B cell (primary cell): Measurements from ENCODE around the gene GNAI2. TPM values are rescaled to one million over a fixed set of nuclear protein-coding genes. Genes with fewer than 3 reads are reported as not detected.

Experiments
- ATAC-seq: fragments of 200-7000 bp; cut with Tn5 transposase; one replicate; pipeline ENCODE4 v1.10.0; 2021; ENCODE audit warnings: low read depth, mild to moderate bottlenecking, moderate number of reproducible peaks, moderate library complexity
- CTCF ChIA-PET: fragments of 350-600 bp; sonication (Branson Sonifier 250); formaldehyde crosslinking; loops from one replicate; lab custom pipeline; 2021; ENCODE audit warnings: antibody characterized with exemption, inconsistent platforms; lab: Charles Lee
- POLR2A ChIA-PET: fragments of 350-600 bp; sonication (Branson Sonifier 250); formaldehyde crosslinking; loops from one replicate; lab custom pipeline; 2021; ENCODE audit warnings: antibody characterized with exemption; lab: Charles Lee
- DNase-seq: peaks from one replicate; pipeline ENCODE4 v3.0.0; 2013
- H2AFZ ChIP-seq: 2 replicates; pipeline ENCODE4 v1.6.1; 2012; ENCODE audit warnings: mild to moderate bottlenecking, low read depth, low read length; ENCODE audit not compliant: insufficient read depth, poor library complexity, severe bottlenecking
- H3K27ac ChIP-seq, 2 donors: 1 replicate in 1 of 2; 2 replicates in 1 of 2; pipeline ENCODE4 v1.5.1; 2012 to 2013; ENCODE audit warnings: low read length in 2 of 2, mild to moderate bottlenecking in 2 of 2, moderate library complexity in 1 of 2
- H3K27me3 ChIP-seq, 4 experiments: fragments of 200-600 bp in 1 of 4; sonication (generic) in 1 of 4; replicated peaks in 1 of 4; 1 replicate in 2 of 4; 2 replicates in 2 of 4; pipeline versions ENCODE4 v1.6.1 to v1.7.0; 2013 to 2016; ENCODE audit warnings: low read length in 3 of 4, mild to moderate bottlenecking in 2 of 4, mixed read lengths in 1 of 4, moderate library complexity in 1 of 4; ENCODE audit not compliant: insufficient read depth in 4 of 4, control insufficient read depth in 3 of 4; ENCODE audit errors: control extremely low read depth in 1 of 4
- H3K36me3 ChIP-seq, 2 experiments: replicated peaks in 1 of 2; 1 replicate in 1 of 2; 2 replicates in 1 of 2; pipeline versions ENCODE4 v1.6.1 to v1.7.1; 2013; ENCODE audit warnings: low read length in 1 of 2; ENCODE audit not compliant: insufficient read depth in 2 of 2, control insufficient read depth in 1 of 2; ENCODE audit errors: control extremely low read depth in 1 of 2, extremely low read depth in 1 of 2
- H3K4me1 ChIP-seq, 2 donors: fragments of 200-600 bp in 1 of 2; sonication (generic) in 1 of 2; 1 replicate in 1 of 2; 2 replicates in 1 of 2; pipeline versions ENCODE4 v1.5.1 to v1.6.1; 2013 to 2017; ENCODE audit warnings: low read length in 2 of 2; ENCODE audit not compliant: control insufficient read depth in 2 of 2, insufficient read depth in 2 of 2
- H3K4me2 ChIP-seq: replicated peaks from 2 replicates; pipeline ENCODE3; 2012; ENCODE audit warnings: mild to moderate bottlenecking, low read depth, low read length; ENCODE audit not compliant: poor library complexity, severe bottlenecking
- H3K4me3 ChIP-seq, 5 experiments: fragments of 200-600 bp in 1 of 5; sonication (generic) in 1 of 5; 1 replicate in 3 of 5; 2 replicates in 2 of 5; pipeline versions ENCODE4 v1.5.1 to v1.7.0; 2011 to 2016; ENCODE audit warnings: low read length in 4 of 5, mild to moderate bottlenecking in 4 of 5, low read depth in 2 of 5, control low read depth in 1 of 5, moderate library complexity in 1 of 5; ENCODE audit not compliant: insufficient read depth in 1 of 5; ENCODE audit errors: control extremely low read depth in 1 of 5, extremely low read depth in 1 of 5
- H3K79me2 ChIP-seq: fragments of 200-600 bp; sonication (generic); one replicate; pipeline ENCODE4 v1.6.0; 2016; ENCODE audit warnings: low read length; ENCODE audit not compliant: control insufficient read depth, insufficient read depth
- H3K9ac ChIP-seq: fragments of 200-600 bp; sonication (generic); 2 replicates; pipeline ENCODE4 v1.6.1; 2017; ENCODE audit warnings: mild to moderate bottlenecking, low read length, moderate library complexity
- H3K9me3 ChIP-seq, 3 donors: one replicate each; pipeline versions ENCODE4 v1.6.1 to v1.7.1; 2013; ENCODE audit warnings: low read length in 2 of 3; ENCODE audit not compliant: control insufficient read depth in 2 of 3, insufficient read depth in 1 of 3; ENCODE audit errors: control extremely low read depth in 1 of 3
- H4K20me1 ChIP-seq: 2 replicates; pipeline ENCODE4 v1.6.0; 2012; ENCODE audit warnings: mild to moderate bottlenecking, low read length; ENCODE audit not compliant: insufficient read depth, control insufficient read depth, poor library complexity, severe bottlenecking
- H3K27ac Mint-ChIP-seq: one replicate; pipeline ENCODE4 v1.8.0; 2021; ENCODE audit warnings: mixed read lengths
- H3K27me3 Mint-ChIP-seq: one replicate; pipeline ENCODE4 v1.8.0; 2021; ENCODE audit warnings: mixed read lengths
- H3K4me1 Mint-ChIP-seq: one replicate; pipeline ENCODE4 v1.8.0; 2021; ENCODE audit warnings: mixed read lengths
- H3K4me3 Mint-ChIP-seq: one replicate; pipeline ENCODE4 v1.8.0; 2021; ENCODE audit warnings: mixed read lengths
- H3K9me3 Mint-ChIP-seq: one replicate; pipeline ENCODE4 v1.8.0; 2022; ENCODE audit warnings: mixed read lengths; ENCODE audit not compliant: insufficient read depth
- CTCF ChIP-seq: fragments of 200-600 bp; IDR thresholded peaks from one replicate; pipeline ENCODE4 v1.8.0; 2022; ENCODE audit warnings: antibody characterized with exemption, mild to moderate bottlenecking
- EZH2 ChIP-seq: IDR thresholded peaks from 2 replicates; pipeline ENCODE4 v1.6.1; 2012; ENCODE audit warnings: borderline replicate concordance, low read depth, mild to moderate bottlenecking, moderate library complexity, low read length; ENCODE audit not compliant: insufficient read depth, poor library complexity, severe bottlenecking
- WGBS: methylation state at CpG from one replicate; pipeline ENCODE4 v1.1.5; 2013; ENCODE audit warnings: missing lambda C conversion rate; ENCODE audit not compliant: insufficient coverage; 5-methylcytosine and 5-hydroxymethylcytosine counted together
- intact Hi-C: fragments of 100-400 bp; cut with micrococcal nuclease; formaldehyde crosslinking; loops from one replicate; pipeline ENCODE4 v1.10.0; 2022
- polyA plus RNA-seq: library from polyadenylated mRNA; depleted of rRNA; stranded (reverse); fragments of >200 nt; gene quantifications from 2 replicates; pipeline ENCODE4 v1.2.3, GENCODE V29; 2012
- total RNA-seq, 2 donors: library from RNA; stranded (reverse); fragments of 120-200 nt in 1 of 2; gene quantifications; 1 replicate in 1 of 2; 2 replicates in 1 of 2; pipeline versions ENCODE4 v1.2.3 to v1.2.4, GENCODE V29; 2013 to 2022

Gene GNAI2
- total and polyA plus RNA-seq, 2 donors (not counting 1 experiment from before 2014, with no cell fraction given), result 302 to 491 TPM

- H3K27ac Mint-ChIP-seq, result no peak overlapping the region
- CTCF ChIA-PET, result interaction anchor here (0.5 to 1.1 kb wide), 3 partner anchors 12 to 52 kb away, joined by 3 to 4 read pairs (median 3); no protein-coding TSS in a partner anchor
Measured at GRCh38 chr3:50302095-50303012, 66.3 kb downstream of the GNAI2 start.

More at GRCh38 chr3:50302095-50303012, 66.3 kb downstream of the GNAI2 start:
- H3K79me2 ChIP-seq, result peaks cover 13% of the 10 kb centered on the region
- Mint-ChIP-seq H3K9me3 (no peaks in the 10 kb centered on the region), H3K27me3 (no peaks in the 10 kb centered on the region), H3K4me3 (no peak overlapping the region), H3K4me1 (peaks cover 37% of the 10 kb centered on the region)
- H3K4me1 ChIP-seq, result peaks cover 18 to 29% of the 10 kb centered on the region in 2 donors
- ATAC-seq (no peak), DNase-seq (no peak)
- intact Hi-C loops, result no loop called here
- H4K20me1 ChIP-seq, result no peaks in the 10 kb centered on the region
- no peak overlapping the region for H3K4me3 ChIP-seq
- H3K9ac ChIP-seq, result no peak overlapping the region
- no peak overlapping the region for H2AFZ ChIP-seq
- H3K9me3 ChIP-seq, result peaks cover 0 to under 1% (median 0%) of the 10 kb centered on the region in 3 donors
- no peak overlapping the region for H3K27ac ChIP-seq
- TF ChIP-seq CTCF (no peak), EZH2 (no peak)
- H3K36me3 ChIP-seq, result no peaks in the 10 kb centered on the region
- POLR2A ChIA-PET, result no interaction called here
- no peak overlapping the region for H3K4me2 ChIP-seq
- no peaks in the 10 kb centered on the region for H3K27me3 ChIP-seq
- 97% methylated on average over 31 of the region's 32 CpGs for WGBS
